SK-N-SH (cell line): ENCODE data around the gene ATXN7. TPM values are rescaled to one million over a fixed set of nuclear protein-coding genes. Genes with fewer than 3 reads are reported as not detected.

Experiments used
- CTCF ChIA-PET: fragments of 300-600, 350-600 bp; formaldehyde crosslinking; extraction: SDS; loops from one replicate; lab custom pipeline; 2021; lab: Yijun Ruan, JAX
- POLR2A ChIA-PET: fragments of 350-600 bp; sonication (Branson Sonifier 250); formaldehyde crosslinking; extraction: SDS; loops from one replicate; lab custom pipeline; 2020; ENCODE audit warnings: antibody characterized with exemption, inconsistent platforms; lab: Yijun Ruan, JAX
- DNase-seq: peaks from one replicate; pipeline ENCODE4 v3.0.0; 2012
- H2AFZ ChIP-seq: fragments of 200-600 bp; sonication (generic); 2 replicates; pipeline ENCODE4 v1.8.1; 2016; ENCODE audit warnings: antibody characterized with exemption, mild to moderate bottlenecking, low read depth
- H3F3A ChIP-seq: fragments of 200-600 bp; sonication (generic); replicated peaks from 2 replicates; pipeline ENCODE3; 2016; ENCODE audit warnings: antibody characterized with exemption, mild to moderate bottlenecking; ENCODE audit not compliant: insufficient read depth
- H3K27ac ChIP-seq, 2 experiments: fragments of 200-500 bp in 1 of 2; fragments of 200-600 bp in 1 of 2; sonication (Bioruptor generic) in 1 of 2; sonication (generic), shearing (Covaris generic) in 1 of 2; 2 replicates each; pipeline versions ENCODE4 v1.5.1 to v1.6.1; 2014 to 2016; ENCODE audit warnings: low read depth in 2 of 2, inconsistent platforms in 1 of 2, low read length in 1 of 2, mild to moderate bottlenecking in 1 of 2, mixed read lengths in 1 of 2
- H3K27me3 ChIP-seq: fragments of 200-600 bp; sonication (generic), shearing (Covaris generic); 2 replicates; pipeline ENCODE4 v1.6.1; 2016; ENCODE audit warnings: mixed run types; ENCODE audit not compliant: insufficient read depth
- H3K36me3 ChIP-seq, 2 experiments: fragments of 200-500 bp in 1 of 2; fragments of 200-600 bp in 1 of 2; sonication (Bioruptor generic) in 1 of 2; sonication (generic) in 1 of 2; replicated peaks in 1 of 2; 2 replicates each; pipeline versions ENCODE3 to v1.5.1; 2014 to 2016; ENCODE audit warnings: low read length in 1 of 2, mild to moderate bottlenecking in 1 of 2; ENCODE audit not compliant: insufficient read depth in 2 of 2, control insufficient read depth in 1 of 2
- H3K4me1 ChIP-seq, 2 experiments: fragments of 200-500 bp in 1 of 2; fragments of 200-600 bp in 1 of 2; sonication (Bioruptor generic) in 1 of 2; sonication (generic), shearing (Covaris generic) in 1 of 2; 2 replicates each; pipeline versions ENCODE4 v1.5.1 to v1.6.1; 2014 to 2016; ENCODE audit warnings: low read depth in 1 of 2, low read length in 1 of 2, mixed run types in 1 of 2; ENCODE audit not compliant: insufficient read depth in 2 of 2, control insufficient read depth in 1 of 2
- H3K4me2 ChIP-seq: fragments of 200-600 bp; sonication (generic), shearing (Covaris generic); 2 replicates; pipeline ENCODE4 v1.6.1; 2017; ENCODE audit warnings: mixed run types
- H3K4me3 ChIP-seq, 2 experiments: fragments of 200-500 bp in 1 of 2; fragments of 200-600 bp in 1 of 2; sonication (Bioruptor generic) in 1 of 2; sonication (generic), shearing (Covaris generic) in 1 of 2; 2 replicates each; pipeline versions ENCODE4 v1.5.1 to v1.8.1; 2014 to 2016; ENCODE audit warnings: low read depth in 2 of 2, inconsistent platforms in 1 of 2, low read length in 1 of 2, mild to moderate bottlenecking in 1 of 2, mixed read lengths in 1 of 2, moderate library complexity in 1 of 2
- H3K79me2 ChIP-seq: fragments of 200-600 bp; sonication (generic); 2 replicates; pipeline ENCODE4 v1.8.1; 2017; ENCODE audit warnings: mild to moderate bottlenecking; ENCODE audit not compliant: insufficient read depth
- H3K9ac ChIP-seq: fragments of 200-600 bp; sonication (generic); 2 replicates; pipeline ENCODE4 v1.6.1; 2017; ENCODE audit warnings: mixed run types
- H3K9me2 ChIP-seq: fragments of 200-600 bp; sonication (generic); 2 replicates; pipeline ENCODE4 v1.6.1; 2017; ENCODE audit warnings: mixed run types
- H3K9me3 ChIP-seq: fragments of 200-600 bp; sonication (generic); 2 replicates; pipeline ENCODE4 v1.6.1; 2017; ENCODE audit warnings: mixed run types, mild to moderate bottlenecking, moderate library complexity
- H4K20me1 ChIP-seq: fragments of 200-600 bp; sonication (generic); 2 replicates; pipeline ENCODE4 v1.6.1; 2017; ENCODE audit warnings: mild to moderate bottlenecking, mixed run types; ENCODE audit not compliant: insufficient read depth
- CHD2 ChIP-seq: fragments of 150-350 bp; IDR thresholded peaks from 2 replicates; pipeline ENCODE4 v1.6.1; 2018; ENCODE audit warnings: low read length; ENCODE audit not compliant: partially characterized antibody
- ELF1 ChIP-seq: IDR thresholded peaks from 2 replicates; pipeline ENCODE4 v1.4.0; 2012
- EZH2phosphoT487 ChIP-seq: fragments of 200-600 bp; sonication (generic); IDR thresholded peaks from 2 replicates; pipeline ENCODE4 v1.6.1; 2017; ENCODE audit warnings: low read depth, mixed run types, mild to moderate bottlenecking, antibody characterized with exemption, moderate library complexity, borderline replicate concordance
- FOXM1 ChIP-seq: IDR thresholded peaks from 2 replicates; pipeline ENCODE4 v1.4.0; 2012; ENCODE audit warnings: low read depth, mild to moderate bottlenecking
- GABPA ChIP-seq: IDR thresholded peaks from 2 replicates; pipeline ENCODE4 v1.4.0; 2012; ENCODE audit warnings: low read depth, mild to moderate bottlenecking
- GATA2 ChIP-seq: sonication (generic); formaldehyde crosslinking; IDR thresholded peaks from 2 replicates; pipeline ENCODE4 v1.5.0; 2020; ENCODE audit warnings: mild to moderate bottlenecking, missing genetic modification reagents
- JUND ChIP-seq: IDR thresholded peaks from 2 replicates; pipeline ENCODE4 v1.4.0; 2012
- MEF2A ChIP-seq: IDR thresholded peaks from 2 replicates; pipeline ENCODE4 v1.4.0; 2012; ENCODE audit warnings: low read depth, borderline replicate concordance
- NFIC ChIP-seq: IDR thresholded peaks from 2 replicates; pipeline ENCODE4 v1.4.0; 2012; ENCODE audit warnings: borderline replicate concordance
- NRF1 ChIP-seq: IDR thresholded peaks from 2 replicates; pipeline ENCODE4 v1.6.1; 2012; ENCODE audit warnings: low read depth, mild to moderate bottlenecking, low read length
- RAD21 ChIP-seq: IDR thresholded peaks from 2 replicates; pipeline ENCODE4 v1.6.1; 2012; ENCODE audit warnings: mild to moderate bottlenecking, low read length
- RCOR1 ChIP-seq: fragments of 150-350 bp; IDR thresholded peaks from 2 replicates; pipeline ENCODE4 v1.6.1; 2017; ENCODE audit warnings: antibody characterized with exemption, low read length
- RXRA ChIP-seq: IDR thresholded peaks from 2 replicates; pipeline ENCODE4 v1.4.0; 2012; ENCODE audit warnings: low read depth, mild to moderate bottlenecking, borderline replicate concordance
- SIN3A ChIP-seq: IDR thresholded peaks from 2 replicates; pipeline ENCODE4 v1.6.1; 2012; ENCODE audit warnings: low read depth, mild to moderate bottlenecking, low read length, moderate library complexity, borderline replicate concordance
- TAF1 ChIP-seq: IDR thresholded peaks from 2 replicates; pipeline ENCODE4 v1.6.1; 2012; ENCODE audit warnings: low read depth, mild to moderate bottlenecking, low read length, moderate library complexity, borderline replicate concordance
- TCF12 ChIP-seq: IDR thresholded peaks from 2 replicates; pipeline ENCODE4 v1.4.0; 2012
- TEAD4 ChIP-seq: IDR thresholded peaks from 2 replicates; pipeline ENCODE4 v1.4.0; 2012; ENCODE audit warnings: mild to moderate bottlenecking, borderline replicate concordance; ENCODE audit not compliant: insufficient read depth
- YY1 ChIP-seq: IDR thresholded peaks from 2 replicates; pipeline ENCODE4 v1.4.0; 2012; ENCODE audit warnings: low read depth, mild to moderate bottlenecking
- WGBS: methylation state at CpG from one replicate; pipeline ENCODE4 v1.1.6; 2017; ENCODE audit warnings: low lambda C conversion rate; 5-methylcytosine and 5-hydroxymethylcytosine counted together
- polyA plus RNA-seq, 3 experiments: library from polyadenylated mRNA; depleted of rRNA; stranded (reverse); fragments of >200 nt; gene quantifications; 2 replicates each; pipeline ENCODE4 v1.2.3, GENCODE V29; 2012
- TF ChIP-seq, protein P1 (sequence below): IDR thresholded peaks from 2 replicates; pipeline ENCODE4 v1.4.0; 2012; ENCODE audit warnings: low read depth
- TF ChIP-seq, protein P2 (sequence below): IDR thresholded peaks from 2 replicates; pipeline ENCODE4; 2012
- TF ChIP-seq, protein P3 (sequence below): IDR thresholded peaks from 2 replicates; pipeline ENCODE4 v1.6.1; 2012; ENCODE audit warnings: mild to moderate bottlenecking, low read depth, low read length, moderate library complexity
- TF ChIP-seq, protein P4 (sequence below): fragments of 200-600 bp; sonication (generic); IDR thresholded peaks from 2 replicates; pipeline ENCODE4 v1.6.1; 2017; ENCODE audit warnings: antibody characterized with exemption, mild to moderate bottlenecking, moderate library complexity

ATXN7 gene
- polyA plus RNA-seq, 1 of the 3 experiments (the other 2 are of a cell fraction) = 6.2 TPM

DNA sequence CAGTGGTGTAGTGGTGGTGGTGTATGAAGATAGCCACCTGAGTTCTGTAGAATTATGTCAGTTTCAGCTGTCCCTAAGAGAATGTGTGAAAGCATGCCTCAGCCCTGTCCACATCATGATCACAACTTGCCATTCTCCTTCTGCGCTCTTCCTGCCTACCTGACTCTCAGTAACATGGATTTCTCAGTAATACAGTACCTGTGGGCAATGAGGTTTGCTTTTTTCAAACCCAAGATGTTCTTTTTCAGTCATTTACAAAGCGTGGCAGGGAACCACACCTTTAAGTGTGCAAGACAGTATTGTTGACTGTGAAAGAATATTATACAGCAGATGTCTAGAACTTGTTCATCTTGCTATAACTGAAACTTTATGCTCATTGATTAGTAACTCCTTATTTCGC lies 120.7 kb downstream of the ATXN7 start:
- Histone ChIP-seq H3F3A (no peaks in the 10 kb centered on the region), H3K9me2 (no peaks in the 10 kb centered on the region), H4K20me1 (no peaks in the 10 kb centered on the region), H3K9me3 (no peaks in the 10 kb centered on the region), H3K79me2 (0 out of 2 replicates have a peak, but pooled peaks cover 5% of the 10 kb centered on the region), H3K27ac (no peak overlapping the region)
- WGBS = 100% methylated on average over 3 of the region's 3 CpGs
- POLR2A ChIA-PET = no interaction called here
- TF ChIP-seq TEAD4 (no peak), JUND (no peak), CHD2 (no peak), ELF1 (no peak), NFIC (no peak), RCOR1 (no peak), NRF1 (no peak), GATA2 (CRISPR knock-in tag) (no peak), RXRA (no peak), YY1 (no peak), EZH2phosphoT487 (no peak)
- TF ChIP-seq, protein P1, sequence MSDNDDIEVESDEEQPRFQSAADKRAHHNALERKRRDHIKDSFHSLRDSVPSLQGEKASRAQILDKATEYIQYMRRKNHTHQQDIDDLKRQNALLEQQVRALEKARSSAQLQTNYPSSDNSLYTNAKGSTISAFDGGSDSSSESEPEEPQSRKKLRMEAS = no peak
- TF ChIP-seq, protein P2, sequence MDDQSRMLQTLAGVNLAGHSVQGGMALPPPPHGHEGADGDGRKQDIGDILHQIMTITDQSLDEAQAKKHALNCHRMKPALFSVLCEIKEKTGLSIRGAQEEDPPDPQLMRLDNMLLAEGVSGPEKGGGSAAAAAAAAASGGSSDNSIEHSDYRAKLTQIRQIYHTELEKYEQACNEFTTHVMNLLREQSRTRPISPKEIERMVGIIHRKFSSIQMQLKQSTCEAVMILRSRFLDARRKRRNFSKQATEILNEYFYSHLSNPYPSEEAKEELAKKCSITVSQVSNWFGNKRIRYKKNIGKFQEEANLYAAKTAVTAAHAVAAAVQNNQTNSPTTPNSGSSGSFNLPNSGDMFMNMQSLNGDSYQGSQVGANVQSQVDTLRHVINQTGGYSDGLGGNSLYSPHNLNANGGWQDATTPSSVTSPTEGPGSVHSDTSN = no peak
- TF ChIP-seq, all 33 proteins: peak for 0
- Histone ChIP-seq H3K4me2 (no peak overlapping the region), H2AFZ (no peak overlapping the region), H3K4me1 (no peaks in the 10 kb centered on the region), H3K27me3 (no peaks in the 10 kb centered on the region), H3K4me3 (no peak overlapping the region), H3K36me3 (peaks cover 64 to 83% of the 10 kb centered on the region in 2 experiments), H3K9ac (no peak overlapping the region)
- CTCF ChIA-PET = interaction anchor here (1.2 to 2.1 kb wide), 4 partner anchors 9 to 23 kb away, joined by 3 to 17 read pairs (median 6); no protein-coding TSS in a partner anchor
- DNase-seq = no peak

DNA sequence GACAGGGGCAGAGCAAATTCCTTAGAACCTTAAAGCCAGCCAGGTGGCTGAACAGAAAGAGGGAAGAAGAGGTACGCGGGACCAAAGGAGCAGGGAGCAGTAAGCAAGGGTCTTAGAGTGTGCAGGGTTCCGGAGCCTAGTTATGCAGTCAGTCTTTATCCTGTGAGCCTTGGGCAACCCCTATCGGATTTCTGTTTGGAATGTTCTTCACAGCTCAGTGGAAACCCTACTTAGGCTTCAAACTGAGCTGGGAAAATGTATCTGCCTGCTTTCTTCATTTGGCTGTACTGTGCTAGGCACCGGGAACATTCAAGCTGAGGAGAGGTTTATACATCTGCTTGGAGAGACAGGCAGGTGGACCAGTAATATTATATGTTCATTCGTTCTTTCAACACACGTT lies 122.5 kb downstream of the ATXN7 start:
- WGBS = 95% methylated on average over 7 of the region's 7 CpGs
- ChIA-PET CTCF (interaction anchor here (1.8 to 2.1 kb wide), 2 partner anchors 8 to 24 kb away, joined by 4 to 17 read pairs; no protein-coding TSS in a partner anchor), POLR2A (no interaction called here)
- Histone ChIP-seq H3K4me2 (no peak overlapping the region), H3K9ac (no peak overlapping the region), H3K27me3 (no peaks in the 10 kb centered on the region), H3K79me2 (0 out of 2 replicates have a peak, but pooled peaks cover 5% of the 10 kb centered on the region), H4K20me1 (no peaks in the 10 kb centered on the region), H3K4me1 (no peaks in the 10 kb centered on the region), H3K9me3 (no peaks in the 10 kb centered on the region), H3F3A (no peaks in the 10 kb centered on the region), H3K36me3 (peaks cover 51 to 86% of the 10 kb centered on the region in 2 experiments), H3K4me3 (no peak overlapping the region), H3K9me2 (no peaks in the 10 kb centered on the region), H3K27ac (no peak overlapping the region), H2AFZ (no peak overlapping the region)
- TF ChIP-seq EZH2phosphoT487 (no peak), TEAD4 (no peak), FOXM1 (no peak), TAF1 (no peak), MEF2A (no peak), RAD21 (no peak), TCF12 (no peak), SIN3A (no peak), RCOR1 (no peak), GABPA (no peak), YY1 (no peak), NRF1 (no peak)
- TF ChIP-seq, protein P3, sequence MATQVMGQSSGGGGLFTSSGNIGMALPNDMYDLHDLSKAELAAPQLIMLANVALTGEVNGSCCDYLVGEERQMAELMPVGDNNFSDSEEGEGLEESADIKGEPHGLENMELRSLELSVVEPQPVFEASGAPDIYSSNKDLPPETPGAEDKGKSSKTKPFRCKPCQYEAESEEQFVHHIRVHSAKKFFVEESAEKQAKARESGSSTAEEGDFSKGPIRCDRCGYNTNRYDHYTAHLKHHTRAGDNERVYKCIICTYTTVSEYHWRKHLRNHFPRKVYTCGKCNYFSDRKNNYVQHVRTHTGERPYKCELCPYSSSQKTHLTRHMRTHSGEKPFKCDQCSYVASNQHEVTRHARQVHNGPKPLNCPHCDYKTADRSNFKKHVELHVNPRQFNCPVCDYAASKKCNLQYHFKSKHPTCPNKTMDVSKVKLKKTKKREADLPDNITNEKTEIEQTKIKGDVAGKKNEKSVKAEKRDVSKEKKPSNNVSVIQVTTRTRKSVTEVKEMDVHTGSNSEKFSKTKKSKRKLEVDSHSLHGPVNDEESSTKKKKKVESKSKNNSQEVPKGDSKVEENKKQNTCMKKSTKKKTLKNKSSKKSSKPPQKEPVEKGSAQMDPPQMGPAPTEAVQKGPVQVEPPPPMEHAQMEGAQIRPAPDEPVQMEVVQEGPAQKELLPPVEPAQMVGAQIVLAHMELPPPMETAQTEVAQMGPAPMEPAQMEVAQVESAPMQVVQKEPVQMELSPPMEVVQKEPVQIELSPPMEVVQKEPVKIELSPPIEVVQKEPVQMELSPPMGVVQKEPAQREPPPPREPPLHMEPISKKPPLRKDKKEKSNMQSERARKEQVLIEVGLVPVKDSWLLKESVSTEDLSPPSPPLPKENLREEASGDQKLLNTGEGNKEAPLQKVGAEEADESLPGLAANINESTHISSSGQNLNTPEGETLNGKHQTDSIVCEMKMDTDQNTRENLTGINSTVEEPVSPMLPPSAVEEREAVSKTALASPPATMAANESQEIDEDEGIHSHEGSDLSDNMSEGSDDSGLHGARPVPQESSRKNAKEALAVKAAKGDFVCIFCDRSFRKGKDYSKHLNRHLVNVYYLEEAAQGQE = no peak
- TF ChIP-seq, protein P4, sequence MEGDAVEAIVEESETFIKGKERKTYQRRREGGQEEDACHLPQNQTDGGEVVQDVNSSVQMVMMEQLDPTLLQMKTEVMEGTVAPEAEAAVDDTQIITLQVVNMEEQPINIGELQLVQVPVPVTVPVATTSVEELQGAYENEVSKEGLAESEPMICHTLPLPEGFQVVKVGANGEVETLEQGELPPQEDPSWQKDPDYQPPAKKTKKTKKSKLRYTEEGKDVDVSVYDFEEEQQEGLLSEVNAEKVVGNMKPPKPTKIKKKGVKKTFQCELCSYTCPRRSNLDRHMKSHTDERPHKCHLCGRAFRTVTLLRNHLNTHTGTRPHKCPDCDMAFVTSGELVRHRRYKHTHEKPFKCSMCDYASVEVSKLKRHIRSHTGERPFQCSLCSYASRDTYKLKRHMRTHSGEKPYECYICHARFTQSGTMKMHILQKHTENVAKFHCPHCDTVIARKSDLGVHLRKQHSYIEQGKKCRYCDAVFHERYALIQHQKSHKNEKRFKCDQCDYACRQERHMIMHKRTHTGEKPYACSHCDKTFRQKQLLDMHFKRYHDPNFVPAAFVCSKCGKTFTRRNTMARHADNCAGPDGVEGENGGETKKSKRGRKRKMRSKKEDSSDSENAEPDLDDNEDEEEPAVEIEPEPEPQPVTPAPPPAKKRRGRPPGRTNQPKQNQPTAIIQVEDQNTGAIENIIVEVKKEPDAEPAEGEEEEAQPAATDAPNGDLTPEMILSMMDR = no peak
- no peak for DNase-seq
